NCI-H748 (cell line): ENCODE measurements around the gene CPEB3.
"Not testable (repeated sequence)": the region's sequence is repeated elsewhere in the genome, so short reads cannot be mapped to it uniquely, and the experiment has no call there.

Experiments
- DNase-seq: peaks from one replicate; lab custom pipeline; 2025; ENCODE audit not compliant: unreplicated experiment; lab: John Stamatoyannopoulos, UW

The CPEB3 gene

GRCh38 chr10:92215222-92215621, 75.7 kb downstream of the CPEB3 start:
- not testable (repeated sequence) for DNase-seq

GRCh38 chr10:92213049-92213448, 77.8 kb downstream of the CPEB3 start:
- DNase-seq: no peak

DNA sequence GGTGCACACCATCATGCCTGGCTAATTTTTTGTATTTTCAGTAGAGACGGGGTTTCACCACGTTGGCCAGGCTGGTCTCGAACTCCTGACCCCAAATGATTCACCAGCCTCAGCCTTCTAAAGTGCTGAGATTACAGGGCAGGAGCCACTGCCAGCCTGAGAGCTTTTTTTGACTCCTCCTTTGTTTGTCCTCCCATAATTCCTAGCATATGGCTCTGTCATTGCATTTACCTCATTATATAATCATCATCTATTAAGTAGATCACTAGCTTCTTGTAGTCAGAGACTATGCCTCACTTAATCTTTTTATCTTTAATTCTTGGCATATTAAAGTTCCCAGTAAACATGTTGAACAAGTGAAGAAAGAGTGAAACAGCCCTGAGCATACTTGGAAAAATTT, 82.1 kb downstream of the CPEB3 start:
- DNase-seq: no peak

DNA sequence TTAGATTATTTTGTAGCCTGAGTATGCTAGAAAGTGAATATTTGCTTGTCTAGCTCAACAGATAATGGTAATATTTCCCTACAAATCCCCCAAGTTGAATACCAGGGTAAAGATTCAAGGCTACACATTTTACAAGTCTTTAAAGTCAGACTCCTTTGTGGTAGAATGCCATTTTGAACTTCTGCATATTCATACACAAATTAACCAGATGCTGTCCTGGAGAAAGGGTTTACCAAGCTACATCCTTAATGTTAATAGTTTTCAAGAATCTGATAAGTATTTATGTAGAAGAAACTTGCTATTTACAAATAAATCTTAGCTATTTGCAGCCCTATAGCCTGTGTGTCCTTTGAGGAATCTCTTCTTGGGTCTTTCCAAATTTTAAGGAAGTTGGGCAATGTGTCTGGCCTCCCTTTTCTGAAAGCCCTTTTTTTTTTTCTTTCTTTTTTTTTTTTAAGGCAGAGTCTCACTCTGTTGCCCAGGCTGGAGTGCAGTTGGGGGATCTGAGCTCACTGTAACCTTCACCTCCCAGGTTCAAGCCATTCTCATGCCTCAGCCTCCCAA, 82.6 kb downstream of the CPEB3 start:
- no peak for DNase-seq

DNA sequence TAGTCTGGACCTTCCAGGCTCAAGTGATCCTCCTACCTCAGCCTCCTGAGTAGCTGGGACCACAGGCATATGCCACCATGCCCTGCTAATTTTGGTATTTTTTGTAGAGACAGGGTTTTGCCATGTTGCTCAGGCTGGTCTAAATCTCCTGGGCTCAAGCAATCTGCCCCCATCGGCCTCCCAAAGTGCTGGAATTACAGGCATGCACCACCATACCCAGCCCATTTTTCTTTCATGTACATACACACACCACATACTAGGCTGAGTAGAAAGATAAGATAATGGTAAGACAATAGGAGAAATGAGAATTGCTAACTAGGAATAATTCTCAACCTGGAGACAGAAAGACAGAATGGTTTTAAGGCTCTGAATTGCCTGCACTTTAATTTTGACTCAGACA, 83.8 kb downstream of the CPEB3 start:
- DNase-seq: no peak

DNA sequence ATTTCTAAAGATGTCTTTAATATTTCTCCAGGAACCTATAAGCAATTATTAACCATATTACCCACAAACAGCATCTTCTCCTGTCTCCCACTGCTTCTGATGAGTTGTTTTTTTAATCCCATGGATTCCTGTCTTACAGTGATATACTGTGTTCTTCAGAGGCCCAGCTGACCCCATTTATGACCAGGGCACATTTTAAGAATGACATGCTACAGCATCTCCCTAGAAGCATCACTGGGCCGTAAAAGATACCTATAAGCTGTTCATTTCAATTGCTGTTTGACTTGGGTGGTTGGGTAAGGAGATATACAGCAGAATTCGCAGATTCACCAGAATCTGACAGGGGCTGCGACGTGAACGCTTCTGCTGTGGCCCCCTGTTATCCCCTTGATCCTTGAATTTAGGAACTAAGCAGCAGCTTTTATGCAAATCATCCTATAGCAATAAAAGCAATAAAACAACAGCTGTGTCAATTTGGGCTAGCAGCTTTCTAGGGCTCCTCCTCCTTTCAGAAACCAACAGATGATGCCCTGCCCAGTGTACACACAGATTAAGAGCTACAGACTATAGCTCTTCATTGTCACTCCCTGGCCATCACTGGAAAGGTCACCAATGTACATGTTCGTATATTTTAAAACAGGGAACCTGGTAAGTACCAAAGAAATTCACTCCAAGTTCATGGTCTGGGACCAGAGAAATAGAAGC, 86.8 kb downstream of the CPEB3 start:
- DNase-seq: peak; percentile 90

GRCh38 chr10:92202536-92202935, 88.3 kb downstream of the CPEB3 start:
- no peak for DNase-seq

GRCh38 chr10:92200564-92200963, 90.3 kb downstream of the CPEB3 start:
- no peak for DNase-seq

GRCh38 chr10:92187101-92187500, 103.8 kb downstream of the CPEB3 start:
- no peak for DNase-seq

DNA sequence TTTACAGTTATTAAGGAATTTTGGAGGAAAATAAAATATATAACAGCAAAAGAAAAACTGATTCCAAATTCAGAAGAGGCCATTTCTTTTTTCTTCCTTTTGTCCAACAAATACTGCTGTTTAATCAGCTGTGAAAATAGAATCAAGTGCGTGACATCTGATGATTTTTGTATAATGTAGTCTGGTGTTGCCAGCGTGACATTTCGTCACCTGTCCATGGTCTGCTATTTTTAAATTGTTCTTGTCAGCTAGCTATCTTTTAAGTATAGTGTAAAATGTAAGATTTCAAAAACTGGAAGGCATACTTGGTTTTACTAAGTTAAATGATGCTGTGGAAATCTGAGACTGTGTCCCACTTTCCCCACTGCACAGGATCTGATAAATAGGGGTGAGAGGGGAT, 105.9 kb downstream of the CPEB3 start:
- peak; percentile 55 for DNase-seq

- DNase-seq: no peak
Observed at GRCh38 chr10:92183199-92183598, 107.7 kb downstream of the CPEB3 start.

- DNase-seq: peak; percentile 35
Observed at GRCh38 chr10:92181575-92181974, 109.3 kb downstream of the CPEB3 start.

DNA sequence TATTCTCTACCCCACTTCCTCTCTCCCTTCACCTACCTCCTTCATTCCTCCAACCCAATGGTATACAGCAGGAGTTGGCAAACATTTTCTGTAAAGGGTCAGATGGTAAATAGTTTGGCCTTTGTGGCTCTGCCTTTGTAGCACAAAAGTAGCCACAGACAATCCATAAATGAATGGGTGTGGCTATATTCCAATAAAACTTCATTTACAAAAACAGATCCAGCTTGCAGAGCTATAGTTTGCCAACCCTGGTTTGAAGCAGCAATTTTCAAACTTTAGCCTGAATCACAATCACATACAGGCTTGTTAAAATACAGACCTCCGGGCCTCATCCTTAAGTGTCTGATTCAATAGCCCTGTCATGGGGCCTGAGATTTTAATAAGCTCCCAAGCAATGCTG, 110.5 kb downstream of the CPEB3 start:
- DNase-seq: peak; percentile 49

- no peak for DNase-seq
Observed at GRCh38 chr10:92177546-92177945, 113.3 kb downstream of the CPEB3 start.

GRCh38 chr10:92175164-92175563, 115.7 kb downstream of the CPEB3 start:
- DNase-seq: no peak

DNA sequence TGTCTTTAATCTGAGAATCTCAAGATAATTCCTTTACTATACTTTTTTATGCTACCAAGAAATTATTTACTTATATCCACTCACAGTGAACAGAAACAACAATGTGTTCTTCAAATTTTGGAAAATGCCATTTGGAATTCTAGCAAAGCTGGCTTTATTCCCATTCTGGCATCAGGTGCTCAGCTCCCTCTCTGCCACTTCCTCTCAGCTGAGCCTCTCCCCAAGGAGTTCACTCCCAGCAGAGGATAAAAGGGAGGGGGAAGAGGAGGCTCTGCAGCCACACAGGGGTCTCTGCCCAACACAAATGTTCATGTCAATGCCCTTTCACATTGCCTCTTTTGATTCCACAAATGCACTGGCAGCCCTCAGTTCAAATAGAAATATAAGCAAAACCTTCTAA, 116.9 kb downstream of the CPEB3 start:
- DNase-seq: no peak

GRCh38 chr10:92164036-92164696, 126.7 kb downstream of the CPEB3 start:
- DNase-seq: no peak

- DNase-seq: no peak
Observed at GRCh38 chr10:92162541-92162940, 128.3 kb downstream of the CPEB3 start.

DNA sequence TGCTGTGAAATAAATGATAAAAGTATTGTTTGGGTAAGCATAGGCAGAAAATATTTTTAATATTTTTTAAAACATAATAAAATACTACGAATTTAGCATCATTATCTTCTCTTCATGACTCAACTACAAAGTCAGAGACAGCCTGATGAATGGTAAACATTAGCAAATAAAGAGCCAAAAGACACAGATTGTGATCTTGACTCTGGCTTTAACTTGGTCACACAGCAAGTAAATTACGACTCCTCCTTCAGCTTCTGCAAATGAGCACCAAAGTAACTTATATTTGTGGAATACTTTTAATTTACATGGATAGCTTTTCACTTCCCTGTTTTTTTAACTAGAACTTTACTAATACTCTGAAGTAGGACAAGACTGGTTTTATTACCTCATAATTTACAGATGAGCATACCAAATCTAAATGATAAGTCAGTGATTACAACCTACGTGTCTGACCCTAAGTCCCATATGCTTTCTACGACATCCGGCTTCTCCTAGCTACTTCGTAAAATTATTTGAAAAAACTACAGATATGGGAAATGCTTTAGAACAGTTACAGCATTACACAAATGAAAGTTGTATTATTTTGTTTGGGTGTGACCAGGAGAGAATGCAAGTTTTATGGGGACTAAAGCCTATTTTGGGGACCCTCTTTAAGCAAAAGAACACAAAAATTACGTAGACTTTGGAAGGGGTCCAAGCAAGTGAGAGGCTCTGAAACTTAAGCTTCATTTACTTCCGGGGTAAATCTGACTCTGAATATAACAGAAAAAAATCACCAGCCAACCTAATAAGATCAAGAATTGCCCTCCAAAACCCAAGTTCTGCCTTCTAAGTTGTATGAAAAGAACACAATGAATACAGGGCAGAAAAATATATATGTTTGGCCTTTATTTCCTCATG, 133.8 kb downstream of the CPEB3 start:
- DNase-seq: no peak

GRCh38 chr10:92150823-92151222, 140.1 kb downstream of the CPEB3 start:
- no peak for DNase-seq

- DNase-seq: no peak
Observed at GRCh38 chr10:92149261-92149660, 141.6 kb downstream of the CPEB3 start.
